ENCODE measurements around the gene RAB11A. TPM values are rescaled to one million over a fixed set of nuclear protein-coding genes. Genes with fewer than 3 reads are reported as not detected.

Gene RAB11A
- total RNA-seq, 1 experiment from 2014 or later = 407 TPM

GRCh38 chr15:65901836-65902235 is 32.5 kb downstream of the RAB11A start:
- CTCF ChIA-PET = interaction anchor here (0.7 to 1.1 kb wide), 7 partner anchors 15 to 69 kb away, joined by 4 to 8 read pairs (median 5); partner anchors contain the start of gene RAB11A
- DNase-seq = no peak
- peak overlapping the region; percentile 39 for H3K4me3 Mint-ChIP-seq (ENCODE audit: low read depth, unreplicated experiment)
- peak overlapping the region; percentile 72 for H3K27ac Mint-ChIP-seq (ENCODE audit: unreplicated experiment)
- H3K9me3 Mint-ChIP-seq (ENCODE audit: low read depth, unreplicated experiment) = no peaks in the 10 kb centered on the region
- BruUV-seq (replicated peaks) = no TSS peak
- no peak for TF ChIP-seq CTCF (IDR thresholded peaks at IDR 0.05; ENCODE audit: unreplicated experiment)
- peaks cover 57% of the 10 kb centered on the region for H3K4me1 Mint-ChIP-seq (ENCODE audit: low read depth, unreplicated experiment)
- peaks cover 44% of the 10 kb centered on the region for H3K36me3 Mint-ChIP-seq (ENCODE audit: insufficient read depth, unreplicated experiment)
- intact Hi-C loops (cut with micrococcal nuclease; ENCODE audit: unreplicated experiment) = loop anchor here (1.0 to 10.0 kb wide), 2 partner anchors 70 to 383 kb away; no protein-coding TSS in a partner anchor
- no peaks in the 10 kb centered on the region for H3K27me3 Mint-ChIP-seq (ENCODE audit: unreplicated experiment)

- Mint-ChIP-seq H3K4me3 (ENCODE audit: low read depth, unreplicated experiment) (peak overlapping the region; percentile 39), H3K27ac (ENCODE audit: unreplicated experiment) (peak overlapping the region; percentile 72), H3K9me3 (ENCODE audit: low read depth, unreplicated experiment) (no peaks in the 10 kb centered on the region), H3K27me3 (ENCODE audit: unreplicated experiment) (no peaks in the 10 kb centered on the region), H3K36me3 (ENCODE audit: insufficient read depth, unreplicated experiment) (peaks cover 48% of the 10 kb centered on the region), H3K4me1 (ENCODE audit: low read depth, unreplicated experiment) (peaks cover 62% of the 10 kb centered on the region)
- DNase-seq = peak; percentile 92
- no TSS peak for BruUV-seq (replicated peaks)
- no peak for TF ChIP-seq CTCF (IDR thresholded peaks at IDR 0.05; ENCODE audit: unreplicated experiment)
- CTCF ChIA-PET = interaction anchor here (0.7 to 1.1 kb wide), 7 partner anchors 14 to 70 kb away, joined by 4 to 8 read pairs (median 5); partner anchors contain the start of gene RAB11A
- intact Hi-C loops (cut with micrococcal nuclease; ENCODE audit: unreplicated experiment) = loop anchor here (1.0 to 10.0 kb wide), 2 partner anchors 70 to 382 kb away; no protein-coding TSS in a partner anchor
Observed at GRCh38 chr15:65902373-65902772, 33.1 kb downstream of the RAB11A start.

GRCh38 chr15:65903296-65904073 is 34.2 kb downstream of the RAB11A start:
- intact Hi-C loops (cut with micrococcal nuclease; ENCODE audit: unreplicated experiment) = loop anchor here (10.0 kb wide), 1 partner anchor 381 kb away; no protein-coding TSS in a partner anchor
- H3K4me1 Mint-ChIP-seq (ENCODE audit: low read depth, unreplicated experiment) = peaks cover 63% of the 10 kb centered on the region
- CTCF ChIA-PET = no interaction called here
- no peaks in the 10 kb centered on the region for H3K9me3 Mint-ChIP-seq (ENCODE audit: low read depth, unreplicated experiment)
- H3K27me3 Mint-ChIP-seq (ENCODE audit: unreplicated experiment) = no peaks in the 10 kb centered on the region
- peak overlapping the region; percentile 72 for H3K27ac Mint-ChIP-seq (ENCODE audit: unreplicated experiment)
- no peak for DNase-seq
- peaks cover 57% of the 10 kb centered on the region for H3K36me3 Mint-ChIP-seq (ENCODE audit: insufficient read depth, unreplicated experiment)
- no TSS peak for BruUV-seq (replicated peaks)
- TF ChIP-seq CTCF (IDR thresholded peaks at IDR 0.05; ENCODE audit: unreplicated experiment) = no peak
- H3K4me3 Mint-ChIP-seq (ENCODE audit: low read depth, unreplicated experiment) = peak overlapping the region; percentile 39

- Mint-ChIP-seq H3K4me1 (ENCODE audit: low read depth, unreplicated experiment) (peaks cover 63% of the 10 kb centered on the region), H3K9me3 (ENCODE audit: low read depth, unreplicated experiment) (no peaks in the 10 kb centered on the region), H3K36me3 (ENCODE audit: insufficient read depth, unreplicated experiment) (peaks cover 58% of the 10 kb centered on the region), H3K27me3 (ENCODE audit: unreplicated experiment) (no peaks in the 10 kb centered on the region), H3K27ac (ENCODE audit: unreplicated experiment) (no peak overlapping the region), H3K4me3 (ENCODE audit: low read depth, unreplicated experiment) (no peak overlapping the region)
- CTCF ChIA-PET = interaction anchor here (0.6 kb wide), 1 partner anchor 37 kb away, joined by 4 read pairs; no protein-coding TSS in a partner anchor
- intact Hi-C loops (cut with micrococcal nuclease; ENCODE audit: unreplicated experiment) = loop anchor here (10.0 kb wide), 1 partner anchor 380 kb away; no protein-coding TSS in a partner anchor
- no peak for DNase-seq
- no TSS peak for BruUV-seq (replicated peaks)
- TF ChIP-seq CTCF (IDR thresholded peaks at IDR 0.05; ENCODE audit: unreplicated experiment) = no peak
Observed at GRCh38 chr15:65904301-65904700, 35.0 kb downstream of the RAB11A start.
